Liver (tissue), 9 donors: Measurements from ENCODE around the gene SLC25A22. TPM values are rescaled to one million over a fixed set of nuclear protein-coding genes. Genes with fewer than 3 reads are reported as not detected.

Experiments
- DNase-seq: peaks from one replicate; pipeline ENCODE4 v3.0.0-alpha.2; 2017; ENCODE audit warnings: low spot score
- H3K27ac ChIP-seq, 2 donors: one replicate each; pipeline ENCODE4 v1.7.0; 2013; ENCODE audit warnings: inconsistent platforms in 2 of 2, low read length in 2 of 2, control low read depth in 1 of 2, low read depth in 1 of 2, mild to moderate bottlenecking in 1 of 2
- H3K27me3 ChIP-seq, 4 donors: one replicate each; pipeline versions ENCODE4 v1.6.1 to v1.7.0; 2013; ENCODE audit warnings: low read length in 3 of 4, inconsistent platforms in 1 of 4, mild to moderate bottlenecking in 1 of 4, moderate library complexity in 1 of 4; ENCODE audit not compliant: control insufficient read depth in 4 of 4, insufficient read depth in 4 of 4
- H3K36me3 ChIP-seq, 4 donors: one replicate each; pipeline versions ENCODE4 v1.6.1 to v1.7.0; 2013; ENCODE audit warnings: low read length in 3 of 4, mild to moderate bottlenecking in 3 of 4, low read depth in 1 of 4, moderate library complexity in 1 of 4; ENCODE audit not compliant: control insufficient read depth in 4 of 4, insufficient read depth in 3 of 4
- H3K4me1 ChIP-seq, 4 donors: one replicate each; pipeline versions ENCODE4 v1.6.1 to v1.7.0; 2013; ENCODE audit warnings: low read length in 3 of 4, mild to moderate bottlenecking in 3 of 4, moderate library complexity in 1 of 4; ENCODE audit not compliant: control insufficient read depth in 4 of 4, insufficient read depth in 4 of 4
- H3K4me3 ChIP-seq, 3 donors: one replicate each; pipeline versions ENCODE4 v1.6.1 to v1.7.0; 2013; ENCODE audit warnings: low read length in 3 of 3, control low read depth in 1 of 3, low read depth in 1 of 3, mild to moderate bottlenecking in 1 of 3
- H3K9ac ChIP-seq, 2 donors: one replicate each; pipeline ENCODE4 v1.7.0; 2013; ENCODE audit warnings: low read length in 2 of 2, mild to moderate bottlenecking in 2 of 2, moderate library complexity in 2 of 2, control low read depth in 1 of 2, low read depth in 1 of 2
- H3K9me3 ChIP-seq, 4 donors: one replicate each; pipeline versions ENCODE4 v1.6.1 to v1.7.0; 2013; ENCODE audit warnings: low read length in 3 of 4; ENCODE audit not compliant: control insufficient read depth in 4 of 4
- ATF3 ChIP-seq: IDR thresholded peaks from 2 replicates; pipeline ENCODE4 v1.6.1; 2016; ENCODE audit warnings: antibody characterized with exemption
- CTCF ChIP-seq: fragments of 150-350 bp; IDR thresholded peaks from 2 replicates; pipeline ENCODE4 v1.5.1; 2017; ENCODE audit warnings: improper control_type of control experiment, low read depth, low read length; ENCODE audit not compliant: missing input control
- EGR1 ChIP-seq, 2 donors: IDR thresholded peaks; 2 replicates each; pipeline ENCODE4 v1.6.1; 2016 to 2018; ENCODE audit warnings: antibody characterized with exemption in 2 of 2, low read depth in 2 of 2
- FOXA1 ChIP-seq: IDR thresholded peaks from 2 replicates; pipeline ENCODE4 v1.6.1; 2016; ENCODE audit warnings: antibody characterized with exemption
- FOXA2 ChIP-seq: IDR thresholded peaks from 2 replicates; pipeline ENCODE4 v1.6.1; 2016; ENCODE audit warnings: antibody characterized with exemption
- GABPA ChIP-seq, 2 donors: IDR thresholded peaks in 1 of 2; conservative IDR thresholded peaks in 1 of 2; 2 replicates each; pipeline ENCODE4 v1.6.1; 2016; ENCODE audit warnings: antibody characterized with exemption in 2 of 2, mild to moderate bottlenecking in 1 of 2, moderate library complexity in 1 of 2
- HNF4A ChIP-seq, 2 donors: conservative IDR thresholded peaks; 2 replicates each; pipeline ENCODE4 v1.6.1; 2016; ENCODE audit warnings: antibody characterized with exemption in 2 of 2, mild to moderate bottlenecking in 2 of 2
- HNF4G ChIP-seq: IDR thresholded peaks from 2 replicates; pipeline ENCODE4 v1.6.1; 2016; ENCODE audit warnings: antibody characterized with exemption
- JUND ChIP-seq, 2 donors: IDR thresholded peaks; 2 replicates each; pipeline ENCODE4 v1.6.1; 2016; ENCODE audit warnings: antibody characterized with exemption in 2 of 2
- MAX ChIP-seq: IDR thresholded peaks from 2 replicates; pipeline ENCODE4 v1.6.1; 2016; ENCODE audit warnings: antibody characterized with exemption
- NR2F2 ChIP-seq: IDR thresholded peaks from 2 replicates; pipeline ENCODE4 v1.6.1; 2016; ENCODE audit warnings: antibody characterized with exemption
- RAD21 ChIP-seq, 2 donors: IDR thresholded peaks; 2 replicates each; pipeline ENCODE4 v1.6.1; 2016; ENCODE audit warnings: antibody characterized with exemption in 2 of 2, mild to moderate bottlenecking in 2 of 2
- REST ChIP-seq: IDR thresholded peaks from 2 replicates; pipeline ENCODE4 v1.6.1; 2016; ENCODE audit warnings: antibody characterized with exemption, mild to moderate bottlenecking
- RXRA ChIP-seq, 2 donors: IDR thresholded peaks; 2 replicates each; pipeline ENCODE4 v1.6.1; 2017 to 2018; ENCODE audit warnings: antibody characterized with exemption in 2 of 2, mild to moderate bottlenecking in 1 of 2
- SP1 ChIP-seq: IDR thresholded peaks from 2 replicates; pipeline ENCODE4 v1.6.1; 2018; ENCODE audit warnings: antibody characterized with exemption, mild to moderate bottlenecking
- TAF1 ChIP-seq: conservative IDR thresholded peaks from 2 replicates; pipeline ENCODE4 v1.6.1; 2016; ENCODE audit warnings: antibody characterized with exemption, mild to moderate bottlenecking
- YY1 ChIP-seq: IDR thresholded peaks from 2 replicates; pipeline ENCODE4 v1.6.1; 2016; ENCODE audit warnings: antibody characterized with exemption, mild to moderate bottlenecking
- ZBTB33 ChIP-seq: IDR thresholded peaks from 2 replicates; pipeline ENCODE4 v1.6.1; 2016; ENCODE audit warnings: antibody characterized with exemption
- WGBS: extraction: QIAGEN DNeasy Blood & Tissue Kit; methylation state at CpG from one replicate; pipeline ENCODE4 v1.1.7; 2013; 5-methylcytosine and 5-hydroxymethylcytosine counted together
- polyA plus RNA-seq, 2 donors: library from polyadenylated mRNA; stranded (reverse) in 1 of 2; unstranded in 1 of 2; fragments of 200-250 nt in 1 of 2; fragments of >200 nt in 1 of 2; fragmentation: Nextera tagmentation in 1 of 2; extraction: Ambion mirVana in 1 of 2; gene quantifications; one replicate each; pipeline versions ENCODE4 v1.2.1 to v1.2.3, GENCODE V29; 2013 to 2015
- total RNA-seq, 2 donors: library from RNA; depleted of rRNA; stranded (reverse); fragments of >200 nt; gene quantifications; one replicate each; pipeline ENCODE4 v1.2.3, GENCODE V29; 2014
- donor health status: healthy.
- donor health status: healthy.
- donor health status: healthy.
- donor health status: healthy.
- donor health status: healthy.

SLC25A22 gene
- total and polyA plus RNA-seq, 4 donors, result 5.3 to 26.8 (median 12.1) TPM

- Histone ChIP-seq H3K27ac (no peak overlapping the region), H3K27me3 (no peaks in the 10 kb centered on the region), H3K9ac (no peak overlapping the region), H3K4me3 (no peak overlapping the region), H3K4me1 (peaks cover 4 to 27% (median 20%) of the 10 kb centered on the region in 4 donors), H3K36me3 (peaks cover 5 to 23% (median 19%) of the 10 kb centered on the region in 4 donors), H3K9me3 (no peaks in the 10 kb centered on the region)
- no peak for DNase-seq
- WGBS, result 90% methylated on average over 3 of the region's 3 CpGs
- TF ChIP-seq HNF4A (conservative IDR thresholded peaks at IDR 0.05), result no peak
These were observed 14.3 kb upstream of the SLC25A22 start for GRCh38 chr11:812390-812789.

GRCh38 chr11:811446-812245 is 13.6 kb upstream of the SLC25A22 start:
- TF ChIP-seq GABPA (IDR thresholded peaks at IDR 0.05 in 1 of 2, conservative IDR thresholded peaks at IDR 0.05 in 1 of 2) (no peak), RAD21 (IDR thresholded peaks at IDR 0.05) (peak in 1 of 2 donors; percentile 13)
- H3K27me3 ChIP-seq, result no peaks in the 10 kb centered on the region
- H3K27ac ChIP-seq, result no peak overlapping the region
- no peak for DNase-seq
- peaks cover 4 to 27% (median 20%) of the 10 kb centered on the region in 4 donors for H3K4me1 ChIP-seq
- H3K36me3 ChIP-seq, result peaks cover 5 to 23% (median 19%) of the 10 kb centered on the region in 4 donors
- no peak overlapping the region for H3K4me3 ChIP-seq
- H3K9me3 ChIP-seq, result no peaks in the 10 kb centered on the region
- WGBS, result 78% methylated on average over 14 of the region's 14 CpGs
- H3K9ac ChIP-seq, result no peak overlapping the region

GRCh38 chr11:810040-810567 is 12.0 kb upstream of the SLC25A22 start:
- WGBS, result under 1% methylated on average over 55 of the region's 55 CpGs
- Histone ChIP-seq H3K27me3 (no peaks in the 10 kb centered on the region), H3K9me3 (no peaks in the 10 kb centered on the region), H3K4me3 (peak overlapping the region; percentile 74 to 87 (median 80)), H3K4me1 (peaks cover 6 to 32% (median 22%) of the 10 kb centered on the region in 4 donors), H3K27ac (peak overlapping the region; percentile 97 to 100), H3K9ac (peak overlapping the region; percentile 74 to 96), H3K36me3 (peaks cover 5 to 23% (median 18%) of the 10 kb centered on the region in 4 donors)
- no peak for DNase-seq
- no peak for TF ChIP-seq RXRA (IDR thresholded peaks at IDR 0.05)
- TF ChIP-seq RAD21 (IDR thresholded peaks at IDR 0.05), result no peak
- no peak for TF ChIP-seq CTCF
- TF ChIP-seq ZBTB33, result no peak
- no peak for TF ChIP-seq MAX
- no peak for TF ChIP-seq FOXA2
- no peak for TF ChIP-seq GABPA (IDR thresholded peaks at IDR 0.05 in 1 of 2, conservative IDR thresholded peaks at IDR 0.05 in 1 of 2)
- TF ChIP-seq HNF4G, result no peak
- TF ChIP-seq SP1, result no peak
- no peak for TF ChIP-seq ATF3
- TF ChIP-seq HNF4A (conservative IDR thresholded peaks at IDR 0.05), result no peak
- TF ChIP-seq FOXA1, result no peak
- no peak for TF ChIP-seq REST
- TF ChIP-seq NR2F2, result no peak
- TF ChIP-seq YY1, result no peak
- TF ChIP-seq TAF1, result no peak
- no peak for TF ChIP-seq JUND (IDR thresholded peaks at IDR 0.05)
- TF ChIP-seq EGR1 (IDR thresholded peaks at IDR 0.05; ENCODE audit: low read depth in 2 of 2), result no peak
